Endothelial cell of umbilical vein (primary cell): ENCODE measurements around the gene VCP. TPM values are rescaled to one million over a fixed set of nuclear protein-coding genes. Genes with fewer than 3 reads are reported as not detected.

Experiments
- BruUV-seq: library from RNA; stranded (reverse); fragments of 400-500 nt; replicated peaks from 2 replicates; lab custom pipeline; 2021; lab: Mats Ljungman, UMichigan
- CTCF ChIA-PET: fragments of 300-600, 350-600 bp; sonication (Branson Sonifier 250); formaldehyde crosslinking; loops from one replicate; lab custom pipeline; 2021; ENCODE audit warnings: antibody characterized with exemption, inconsistent platforms; lab: Charles Lee
- POLR2A ChIA-PET: fragments of 300-600, 350-600 bp; sonication (Branson Sonifier 250); formaldehyde crosslinking; loops from one replicate; lab custom pipeline; 2021; ENCODE audit warnings: antibody characterized with exemption, inconsistent platforms; lab: Charles Lee
- DNase-seq: peaks from one replicate; pipeline ENCODE4 v3.0.0-alpha.2; 2011; ENCODE audit warnings: low read depth, low spot score
- FAIRE-seq: peaks from 2 replicates; lab custom pipeline; 2011; peaks lifted over from hg19 to GRCh38; lab: Jason Lieb, UNC
- H2AFZ ChIP-seq: 2 replicates; pipeline ENCODE4 v1.6.0; 2012; ENCODE audit warnings: low read depth, low read length, control low read depth, inconsistent platforms
- H3K27ac ChIP-seq: 2 replicates; pipeline ENCODE4 v1.5.1; 2011; ENCODE audit warnings: low read depth, mild to moderate bottlenecking, control low read depth, low read length, moderate library complexity; ENCODE audit not compliant: insufficient read depth
- H3K27me3 ChIP-seq, 2 experiments: 2 replicates each; pipeline versions ENCODE4 v1.6.0 to v1.6.1; 2011; ENCODE audit warnings: low read length in 2 of 2, mixed read lengths in 1 of 2; ENCODE audit not compliant: control insufficient read depth in 2 of 2, insufficient read depth in 2 of 2
- H3K36me3 ChIP-seq, 2 experiments: 2 replicates in 1 of 2; 3 replicates in 1 of 2; pipeline ENCODE4 v1.5.1; 2011; ENCODE audit warnings: low read length in 2 of 2, mild to moderate bottlenecking in 1 of 2, moderate library complexity in 1 of 2; ENCODE audit not compliant: control insufficient read depth in 2 of 2, insufficient read depth in 2 of 2; ENCODE audit errors: extremely low read depth in 1 of 2
- H3K4me1 ChIP-seq: 3 replicates; pipeline ENCODE4 v1.5.1; 2011; ENCODE audit warnings: mild to moderate bottlenecking, low read length; ENCODE audit not compliant: control insufficient read depth, insufficient read depth; ENCODE audit errors: extremely low read depth
- H3K4me2 ChIP-seq: 2 replicates; pipeline ENCODE4 v1.6.1; 2011; ENCODE audit warnings: low read length, control low read depth, mixed read lengths; ENCODE audit not compliant: insufficient read depth
- H3K4me3 ChIP-seq, 3 experiments: fragments of 200-600 bp in 1 of 3; sonication (generic), shearing (Covaris generic) in 1 of 3; replicated peaks in 1 of 3; 2 replicates each; pipeline ENCODE4 v1.5.1; 2011 to 2016; ENCODE audit warnings: control low read depth in 3 of 3, low read length in 3 of 3, mild to moderate bottlenecking in 2 of 3, inconsistent platforms in 1 of 3, low read depth in 1 of 3, moderate library complexity in 1 of 3; ENCODE audit not compliant: insufficient read depth in 1 of 3
- H3K79me2 ChIP-seq: 2 replicates; pipeline ENCODE4 v1.6.0; 2012; ENCODE audit warnings: low read length, inconsistent platforms; ENCODE audit not compliant: control insufficient read depth, insufficient read depth
- H3K9ac ChIP-seq: replicated peaks from 2 replicates; pipeline ENCODE3; 2011; ENCODE audit warnings: low read length, control low read depth; ENCODE audit not compliant: insufficient read depth; ENCODE audit errors: extremely low read depth
- H3K9me1 ChIP-seq: replicated peaks from 3 replicates; pipeline ENCODE4 v1.6.0; 2011; ENCODE audit warnings: mild to moderate bottlenecking, low read length; ENCODE audit not compliant: control insufficient read depth, insufficient read depth; ENCODE audit errors: extremely low read depth
- H3K9me3 ChIP-seq: replicated peaks from 2 replicates; pipeline ENCODE4 v1.5.1; 2012; ENCODE audit warnings: low read length, inconsistent platforms; ENCODE audit not compliant: control insufficient read depth, insufficient read depth
- H4K20me1 ChIP-seq: replicated peaks from 2 replicates; pipeline ENCODE3; 2011; ENCODE audit warnings: mild to moderate bottlenecking, low read length; ENCODE audit not compliant: control insufficient read depth, insufficient read depth; ENCODE audit errors: extremely low read depth
- EZH2 ChIP-seq: IDR thresholded peaks from 2 replicates; pipeline ENCODE4 v1.6.1; 2012; ENCODE audit warnings: borderline replicate concordance, low read depth, mild to moderate bottlenecking, moderate library complexity, low read length, inconsistent platforms; ENCODE audit not compliant: severe bottlenecking
- FOS ChIP-seq: IDR thresholded peaks from 2 replicates; pipeline ENCODE4 v1.6.1; 2011; ENCODE audit warnings: mild to moderate bottlenecking, low read length, moderate library complexity, borderline replicate concordance; ENCODE audit not compliant: insufficient read depth
- GATA2 ChIP-seq: IDR thresholded peaks from 2 replicates; pipeline ENCODE4 v1.7.0; 2011; ENCODE audit warnings: low read depth, mild to moderate bottlenecking, moderate library complexity, mixed read lengths, low read length; ENCODE audit not compliant: insufficient read length, insufficient read depth
- JUN ChIP-seq: IDR thresholded peaks from 2 replicates; pipeline ENCODE4 v1.6.1; 2011; ENCODE audit warnings: borderline replicate concordance, low read depth; ENCODE audit not compliant: insufficient read length, insufficient read depth
- MYC ChIP-seq: IDR thresholded peaks from one replicate; pipeline ENCODE4 v1.6.1; 2011; ENCODE audit warnings: mild to moderate bottlenecking, low read depth, low read length
- POLR2A ChIP-seq: IDR thresholded peaks from 2 replicates; pipeline ENCODE4 v1.6.1; 2012; ENCODE audit warnings: low read depth, mild to moderate bottlenecking, control low read depth, low read length
- POLR2AphosphoS5 ChIP-seq: IDR thresholded peaks from 2 replicates; pipeline ENCODE4 v1.6.1; 2012; ENCODE audit warnings: low read depth, mild to moderate bottlenecking, control low read depth, low read length, moderate library complexity; ENCODE audit not compliant: insufficient read depth
- dilution Hi-C: fragments of 300-500 bp; cut with MboI; formaldehyde crosslinking; loops from one replicate; pipeline ENCODE4 v1.15.0; 2019; ENCODE audit warnings: low sequenced_read_pairs; ENCODE audit not compliant: extremely low pct_ligation_motif_present
- intact Hi-C: fragments of 100-400 bp; cut with micrococcal nuclease; formaldehyde crosslinking; loops from one replicate; pipeline ENCODE4 v1.10.0; 2022
- polyA plus RNA-seq, 4 experiments: library from polyadenylated mRNA; depleted of rRNA in 3 of 4; stranded (reverse) in 3 of 4; unstranded in 1 of 4; fragments of >200 nt; gene quantifications; 2 replicates each; pipeline versions ENCODE4 v1.2.1 to v1.2.3, GENCODE V29; 2011 to 2012; ENCODE audit warnings: missing spikeins in 1 of 4
- small RNA-seq: library from RNA; depleted of rRNA; stranded (forward); fragments of <200 nt; gene quantifications from one replicate; pipeline ENCODE3, GENCODE V24; 2012; ENCODE audit warnings: low replicate concordance, low read depth; ENCODE audit not compliant: insufficient read depth, insufficient read length
- total RNA-seq: library from RNA; stranded (reverse); gene quantifications from 2 replicates; pipeline ENCODE4 v1.2.3, GENCODE V29; 2021
- TF ChIP-seq, protein P1 (sequence below): IDR thresholded peaks from 2 replicates; pipeline ENCODE4 v1.6.1; 2011; ENCODE audit not compliant: insufficient read depth, insufficient read length
- TF ChIP-seq, protein P2 (sequence below), 2 donors: IDR thresholded peaks; 1 replicate in 1 of 2; 2 replicates in 1 of 2; pipeline ENCODE4 v1.5.1; 2011; ENCODE audit warnings: low read length in 2 of 2, mild to moderate bottlenecking in 2 of 2, moderate library complexity in 2 of 2, control low read depth in 1 of 2, inconsistent platforms in 1 of 2, low read depth in 1 of 2; ENCODE audit not compliant: insufficient read depth in 1 of 2; ENCODE audit errors: extremely low read depth in 1 of 2

The VCP gene
- total and polyA plus RNA-seq, 2 donors (not counting 3 experiments of a cell fraction or from before 2014, with no cell fraction given): 349 to 493 TPM

GRCh38 chr9:35010351-35010958, 62.0 kb downstream of the VCP start:
- intact Hi-C loops: no loop called here
- no peak for TF ChIP-seq POLR2AphosphoS5
- TF ChIP-seq, protein P1, sequence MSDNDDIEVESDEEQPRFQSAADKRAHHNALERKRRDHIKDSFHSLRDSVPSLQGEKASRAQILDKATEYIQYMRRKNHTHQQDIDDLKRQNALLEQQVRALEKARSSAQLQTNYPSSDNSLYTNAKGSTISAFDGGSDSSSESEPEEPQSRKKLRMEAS: no peak
- TF ChIP-seq EZH2: no peak
- TF ChIP-seq FOS: no peak
- TF ChIP-seq GATA2: no peak
- no peak for TF ChIP-seq JUN
- TF ChIP-seq MYC: no peak
- TF ChIP-seq, protein P2, sequence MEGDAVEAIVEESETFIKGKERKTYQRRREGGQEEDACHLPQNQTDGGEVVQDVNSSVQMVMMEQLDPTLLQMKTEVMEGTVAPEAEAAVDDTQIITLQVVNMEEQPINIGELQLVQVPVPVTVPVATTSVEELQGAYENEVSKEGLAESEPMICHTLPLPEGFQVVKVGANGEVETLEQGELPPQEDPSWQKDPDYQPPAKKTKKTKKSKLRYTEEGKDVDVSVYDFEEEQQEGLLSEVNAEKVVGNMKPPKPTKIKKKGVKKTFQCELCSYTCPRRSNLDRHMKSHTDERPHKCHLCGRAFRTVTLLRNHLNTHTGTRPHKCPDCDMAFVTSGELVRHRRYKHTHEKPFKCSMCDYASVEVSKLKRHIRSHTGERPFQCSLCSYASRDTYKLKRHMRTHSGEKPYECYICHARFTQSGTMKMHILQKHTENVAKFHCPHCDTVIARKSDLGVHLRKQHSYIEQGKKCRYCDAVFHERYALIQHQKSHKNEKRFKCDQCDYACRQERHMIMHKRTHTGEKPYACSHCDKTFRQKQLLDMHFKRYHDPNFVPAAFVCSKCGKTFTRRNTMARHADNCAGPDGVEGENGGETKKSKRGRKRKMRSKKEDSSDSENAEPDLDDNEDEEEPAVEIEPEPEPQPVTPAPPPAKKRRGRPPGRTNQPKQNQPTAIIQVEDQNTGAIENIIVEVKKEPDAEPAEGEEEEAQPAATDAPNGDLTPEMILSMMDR (IDR thresholded peaks at IDR 0.05; ENCODE audit: extremely low read depth in 1 of 2, insufficient read depth in 1 of 2, low read depth in 1 of 2, low read length in 2 of 2): no peak
- no peak for TF ChIP-seq POLR2A
- H3K27me3 ChIP-seq: no peaks in the 10 kb centered on the region
- H3K4me2 ChIP-seq: no peak overlapping the region
- DNase-seq (no peak), FAIRE-seq (no peak)
- H3K4me3 ChIP-seq: no peak overlapping the region
- no peak overlapping the region for H3K9ac ChIP-seq
- no TSS peak for BruUV-seq
- no peak overlapping the region for H3K27ac ChIP-seq
- peaks cover 0 to 2% of the 10 kb centered on the region in 2 experiments for H3K36me3 ChIP-seq
- H3K79me2 ChIP-seq: no peaks in the 10 kb centered on the region
- ChIA-PET CTCF (interaction anchor here (0.8 kb wide), 1 partner anchor 16 kb away, joined by 3 read pairs; no protein-coding TSS in a partner anchor), POLR2A (no interaction called here)
- H2AFZ ChIP-seq: no peak overlapping the region
- H3K9me3 ChIP-seq: no peaks in the 10 kb centered on the region
- H4K20me1 ChIP-seq: no peaks in the 10 kb centered on the region
- no peaks in the 10 kb centered on the region for H3K9me1 ChIP-seq
- dilution Hi-C loops: no loop called here
- no peaks in the 10 kb centered on the region for H3K4me1 ChIP-seq

Small RNA genes within 50 kb of the gene (small RNA-seq; reads per million reads assigned to genes)
- not detected for gene RN7SL338P

Other genes with a start within 250 kb of the VCP start
- gene PHF24, start 114.3 kb downstream of the VCP start, total RNA-seq: not detected in 2 replicates
- not detected in 2 replicates for gene PHF24, start 114.3 kb downstream of the VCP start, polyA plus RNA-seq
- 9.7 and 12.8 TPM in 2 replicates for gene DNAJB5, start 82.9 kb downstream of the VCP start, total RNA-seq
- gene DNAJB5, start 82.9 kb downstream of the VCP start, polyA plus RNA-seq: 8.5 and 8.6 TPM in 2 replicates
- gene FANCG, start 7.3 kb upstream of the VCP start, total RNA-seq: 50.0 and 58.0 TPM in 2 replicates
- 26.5 and 31.6 TPM in 2 replicates for gene FANCG, start 7.3 kb upstream of the VCP start, polyA plus RNA-seq
- gene PIGO, start 24.0 kb upstream of the VCP start, total RNA-seq: 17.7 and 23.5 TPM in 2 replicates
- 27.3 and 29.8 TPM in 2 replicates for gene PIGO, start 24.0 kb upstream of the VCP start, polyA plus RNA-seq
- 142 and 144 TPM in 2 replicates for gene STOML2, start 30.5 kb upstream of the VCP start, total RNA-seq
- 187 and 206 TPM in 2 replicates for gene STOML2, start 30.5 kb upstream of the VCP start, polyA plus RNA-seq
- 34.7 and 39.4 TPM in 2 replicates for gene ATOSB, start 43.2 kb upstream of the VCP start, total RNA-seq
- gene ATOSB, start 43.2 kb upstream of the VCP start, polyA plus RNA-seq: 58.0 and 69.6 TPM in 2 replicates
- 44.2 and 46.2 TPM in 2 replicates for gene UNC13B, start 89.4 kb upstream of the VCP start, total RNA-seq
- 27.3 and 30.1 TPM in 2 replicates for gene UNC13B, start 89.4 kb upstream of the VCP start, polyA plus RNA-seq